HG02981 (cell line): ENCODE data around the gene TBC1D5.
"Not testable (repeated sequence)": the region's sequence is repeated elsewhere in the genome, so short reads cannot be mapped to it uniquely, and the experiment has no call there.

ENCODE experiments used
- ATAC-seq: cut with Tn5 transposase; IDR thresholded peaks from one replicate; pipeline ENCODE4 v1.9.1; 2021; ENCODE audit warnings: mild to moderate bottlenecking, moderate library complexity; ENCODE audit not compliant: unreplicated experiment

TBC1D5 gene

GRCh38 chr3:17423786-17424536 lies 318.5 kb downstream of the TBC1D5 start:
- ATAC-seq, result no peak

- no peak for ATAC-seq
Observed at GRCh38 chr3:17422636-17423035, 319.8 kb downstream of the TBC1D5 start.

GRCh38 chr3:17420668-17421067 lies 321.8 kb downstream of the TBC1D5 start:
- ATAC-seq, result no peak

GRCh38 chr3:17412950-17413530 lies 329.4 kb downstream of the TBC1D5 start:
- ATAC-seq, result peak; percentile 84

- ATAC-seq, result no peak
Observed at GRCh38 chr3:17411157-17411877, 331.1 kb downstream of the TBC1D5 start.

- no peak for ATAC-seq
Observed at GRCh38 chr3:17407576-17407975, 334.9 kb downstream of the TBC1D5 start.

- ATAC-seq, result no peak
Observed at GRCh38 chr3:17404548-17404947, 337.9 kb downstream of the TBC1D5 start.

GRCh38 chr3:17402442-17402841 lies 340.0 kb downstream of the TBC1D5 start:
- no peak for ATAC-seq

GRCh38 chr3:17401912-17402311 lies 340.5 kb downstream of the TBC1D5 start:
- no peak for ATAC-seq

- ATAC-seq, result peak; percentile 43
Observed at GRCh38 chr3:17399586-17399985, 342.8 kb downstream of the TBC1D5 start.

- ATAC-seq, result peak; percentile 95
Observed at GRCh38 chr3:17398959-17399551, 343.4 kb downstream of the TBC1D5 start.

- no peak for ATAC-seq
Observed at GRCh38 chr3:17396036-17396435, 346.4 kb downstream of the TBC1D5 start.

- no peak for ATAC-seq
Observed at GRCh38 chr3:17394541-17395155, 347.8 kb downstream of the TBC1D5 start.

- ATAC-seq, result not testable (repeated sequence)
Observed at GRCh38 chr3:17392516-17392915, 349.9 kb downstream of the TBC1D5 start.

GRCh38 chr3:17390785-17391184 lies 351.6 kb downstream of the TBC1D5 start:
- no peak for ATAC-seq

GRCh38 chr3:17387108-17387507 lies 355.3 kb downstream of the TBC1D5 start:
- ATAC-seq, result no peak

GRCh38 chr3:17386432-17386831 lies 356.0 kb downstream of the TBC1D5 start:
- ATAC-seq, result no peak

- no peak for ATAC-seq
Observed at GRCh38 chr3:17384567-17385296, 357.7 kb downstream of the TBC1D5 start.

- ATAC-seq, result no peak
Observed at GRCh38 chr3:17373304-17373703, 369.1 kb downstream of the TBC1D5 start.
